HG03457 (cell line): ENCODE data around the gene STEAP1.
"Not testable (repeated sequence)": the region's sequence is repeated elsewhere in the genome, so short reads cannot be mapped to it uniquely, and the experiment has no call there.

ENCODE experiments used
- ATAC-seq: cut with Tn5 transposase; IDR thresholded peaks from one replicate; pipeline ENCODE4 v1.9.1; 2021; ENCODE audit warnings: moderate number of reproducible peaks; ENCODE audit not compliant: unreplicated experiment

STEAP1 gene

GRCh38 chr7:90173127-90173844 lies 19.0 kb downstream of the STEAP1 start:
- ATAC-seq: peak; percentile 89

GRCh38 chr7:90175667-90176066 lies 21.4 kb downstream of the STEAP1 start:
- no peak for ATAC-seq

GRCh38 chr7:90176195-90176594 lies 21.9 kb downstream of the STEAP1 start:
- no peak for ATAC-seq

GRCh38 chr7:90178166-90178565 lies 23.9 kb downstream of the STEAP1 start:
- no peak for ATAC-seq

GRCh38 chr7:90178679-90179278 lies 24.5 kb downstream of the STEAP1 start:
- ATAC-seq: peak; percentile 99

- no peak for ATAC-seq
Observed at GRCh38 chr7:90180011-90180585, 25.8 kb downstream of the STEAP1 start.

GRCh38 chr7:90180649-90181048 lies 26.4 kb downstream of the STEAP1 start:
- ATAC-seq: no peak

- no peak for ATAC-seq
Observed at GRCh38 chr7:90181485-90181884, 27.2 kb downstream of the STEAP1 start.

GRCh38 chr7:90186290-90186689 lies 32.0 kb downstream of the STEAP1 start:
- ATAC-seq: not testable (repeated sequence)

GRCh38 chr7:90187507-90188050 lies 33.3 kb downstream of the STEAP1 start:
- ATAC-seq: no peak

GRCh38 chr7:90188281-90188680 lies 34.0 kb downstream of the STEAP1 start:
- peak; percentile 86 for ATAC-seq

- no peak for ATAC-seq
Observed at GRCh38 chr7:90190995-90191394, 36.7 kb downstream of the STEAP1 start.

GRCh38 chr7:90191648-90192047 lies 37.4 kb downstream of the STEAP1 start:
- ATAC-seq: no peak

- ATAC-seq: no peak
Observed at GRCh38 chr7:90192876-90193750, 38.8 kb downstream of the STEAP1 start.

GRCh38 chr7:90194911-90195809 lies 40.9 kb downstream of the STEAP1 start:
- ATAC-seq: no peak

- ATAC-seq: no peak
Observed at GRCh38 chr7:90201500-90202195, 47.4 kb downstream of the STEAP1 start.

GRCh38 chr7:90207956-90208355 lies 53.7 kb downstream of the STEAP1 start:
- no peak for ATAC-seq

- ATAC-seq: no peak
Observed at GRCh38 chr7:90209776-90210175, 55.5 kb downstream of the STEAP1 start.

- ATAC-seq: no peak
Observed at GRCh38 chr7:90210475-90210874, 56.2 kb downstream of the STEAP1 start.
